Natural killer cell (primary cell): ENCODE measurements around the gene TMEM259. TPM values are rescaled to one million over a fixed set of nuclear protein-coding genes. Genes with fewer than 3 reads are reported as not detected.

Source experiments
- ATAC-seq, 3 donors: fragments of 150-1000 bp in 2 of 3; fragments of 200-7000 bp in 1 of 3; cut with Tn5 transposase; 1 replicate in 1 of 3; 2 replicates in 2 of 3; pipeline ENCODE4 v1.10.0; 2021; ENCODE audit warnings: mild to moderate bottlenecking in 2 of 3, moderate library complexity in 2 of 3
- DNase-seq, 2 donors: peaks; one replicate each; pipeline versions ENCODE4 v3.0.0 to v3.0.0-alpha.2; 2013 to 2021; ENCODE audit warnings: mixed read lengths in 1 of 2
- H3K27ac ChIP-seq: one replicate; pipeline ENCODE4 v1.5.1; 2013; ENCODE audit warnings: mild to moderate bottlenecking, low read length
- H3K27me3 ChIP-seq: one replicate; pipeline ENCODE4 v1.6.1; 2013; ENCODE audit warnings: low read length; ENCODE audit not compliant: control insufficient read depth, insufficient read depth
- H3K36me3 ChIP-seq: one replicate; pipeline ENCODE4 v1.6.1; 2013; ENCODE audit warnings: low read length; ENCODE audit not compliant: control insufficient read depth, insufficient read depth
- H3K4me1 ChIP-seq: one replicate; pipeline ENCODE4 v1.6.1; 2013; ENCODE audit warnings: low read length; ENCODE audit not compliant: control insufficient read depth, insufficient read depth
- H3K4me3 ChIP-seq: one replicate; pipeline ENCODE4 v1.5.1; 2013; ENCODE audit warnings: low read length
- H3K9me3 ChIP-seq: one replicate; pipeline ENCODE4 v1.6.1; 2013; ENCODE audit warnings: low read length; ENCODE audit not compliant: control insufficient read depth, insufficient read depth
- H3K27ac Mint-ChIP-seq, 2 donors: one replicate each; pipeline ENCODE4 v1.8.0; 2022; ENCODE audit warnings: mild to moderate bottlenecking in 2 of 2, mixed read lengths in 2 of 2, moderate library complexity in 1 of 2
- H3K27me3 Mint-ChIP-seq, 2 donors: one replicate each; pipeline ENCODE4 v1.8.0; 2022; ENCODE audit warnings: low read depth in 2 of 2, mixed read lengths in 2 of 2
- H3K36me3 Mint-ChIP-seq: one replicate; pipeline ENCODE4 v1.8.0; 2022; ENCODE audit warnings: mixed read lengths
- H3K4me1 Mint-ChIP-seq, 2 donors: one replicate each; pipeline ENCODE4 v1.8.0; 2022; ENCODE audit warnings: mixed read lengths in 2 of 2
- H3K4me3 Mint-ChIP-seq: one replicate; pipeline ENCODE4 v1.8.0; 2022; ENCODE audit warnings: mild to moderate bottlenecking, moderate library complexity, mixed read lengths
- H3K9me3 Mint-ChIP-seq, 2 donors: one replicate each; pipeline ENCODE4 v1.8.0; 2022; ENCODE audit warnings: mixed read lengths in 2 of 2
- WGBS: methylation state at CpG from one replicate; pipeline ENCODE4 v1.1.7; 2013; ENCODE audit warnings: missing lambda C conversion rate; ENCODE audit not compliant: insufficient coverage; 5-methylcytosine and 5-hydroxymethylcytosine counted together
- intact Hi-C: fragments of 100-400 bp; cut with micrococcal nuclease; formaldehyde crosslinking; loops from one replicate; pipeline ENCODE4 v1.14.2; 2022
- total RNA-seq, 4 donors: library from RNA; stranded (reverse); fragments of 120-200 nt in 1 of 4; gene quantifications; one replicate each; pipeline versions ENCODE4 v1.2.3 to v1.2.4, GENCODE V29; 2013 to 2022
- TF ChIP-seq, protein P1 (sequence below): fragments of 200-600 bp; IDR thresholded peaks from one replicate; pipeline ENCODE4 v1.8.0; 2022; ENCODE audit warnings: antibody characterized with exemption

Gene TMEM259
- total RNA-seq, 3 donors from 2014 or later (not counting 1 experiment from before 2014, with no cell fraction given): 310 to 354 (median 317) TPM

DNA sequence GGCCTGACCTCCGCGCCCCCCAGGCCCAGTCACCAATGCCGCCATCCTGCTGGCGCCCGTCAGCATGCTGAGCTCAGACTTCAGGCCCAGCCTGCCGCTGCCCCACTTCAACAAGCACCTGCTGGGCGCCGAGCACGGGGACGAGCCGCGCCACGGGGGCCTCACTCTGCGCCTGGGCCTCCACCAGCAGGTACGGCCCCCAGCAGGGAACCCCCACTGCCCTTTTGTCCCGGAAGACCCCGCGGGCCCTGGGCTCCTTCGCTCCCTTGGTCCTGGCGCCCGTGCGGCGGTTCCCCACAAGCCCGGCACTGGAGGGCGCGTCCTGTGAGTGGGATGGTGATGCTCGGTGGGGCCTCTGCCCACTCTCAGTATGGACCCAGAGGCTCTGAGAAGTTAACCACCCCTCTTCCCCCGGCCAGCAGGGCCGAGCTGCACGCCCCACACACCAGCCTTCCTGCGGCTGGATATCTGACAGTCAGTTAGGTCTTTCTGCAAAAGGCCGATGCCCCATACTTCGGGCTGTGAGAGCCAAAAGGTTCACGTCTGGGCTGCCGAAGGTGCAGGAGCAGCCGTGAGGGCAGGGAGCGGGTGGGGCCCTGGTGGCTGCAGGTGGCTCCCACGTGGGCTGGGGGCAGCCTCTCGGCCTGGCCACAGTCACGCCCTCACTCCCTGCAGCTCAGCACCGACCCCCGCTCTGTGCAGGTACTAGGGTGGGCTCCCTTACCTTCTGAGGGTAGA lies 28.8 kb downstream of the TMEM259 start:
- Histone ChIP-seq H3K27ac (no peak overlapping the region), H3K36me3 (peaks cover 8% of the 10 kb centered on the region), H3K4me1 (peaks cover 32% of the 10 kb centered on the region), H3K27me3 (peaks cover 2% of the 10 kb centered on the region), H3K4me3 (no peak overlapping the region), H3K9me3 (no peaks in the 10 kb centered on the region)
- DNase-seq (no peak), ATAC-seq (no peak)
- Mint-ChIP-seq H3K9me3 (no peaks in the 10 kb centered on the region), H3K4me1 (peaks cover 7 to 17% of the 10 kb centered on the region in 2 donors), H3K36me3 (no peaks in the 10 kb centered on the region), H3K27me3 (peaks cover 0 to 5% of the 10 kb centered on the region in 2 donors), H3K4me3 (no peak overlapping the region), H3K27ac (no peak overlapping the region)
- intact Hi-C loops: no loop called here
- WGBS: 96% methylated on average over 40 of the region's 42 CpGs
- TF ChIP-seq, protein P1, sequence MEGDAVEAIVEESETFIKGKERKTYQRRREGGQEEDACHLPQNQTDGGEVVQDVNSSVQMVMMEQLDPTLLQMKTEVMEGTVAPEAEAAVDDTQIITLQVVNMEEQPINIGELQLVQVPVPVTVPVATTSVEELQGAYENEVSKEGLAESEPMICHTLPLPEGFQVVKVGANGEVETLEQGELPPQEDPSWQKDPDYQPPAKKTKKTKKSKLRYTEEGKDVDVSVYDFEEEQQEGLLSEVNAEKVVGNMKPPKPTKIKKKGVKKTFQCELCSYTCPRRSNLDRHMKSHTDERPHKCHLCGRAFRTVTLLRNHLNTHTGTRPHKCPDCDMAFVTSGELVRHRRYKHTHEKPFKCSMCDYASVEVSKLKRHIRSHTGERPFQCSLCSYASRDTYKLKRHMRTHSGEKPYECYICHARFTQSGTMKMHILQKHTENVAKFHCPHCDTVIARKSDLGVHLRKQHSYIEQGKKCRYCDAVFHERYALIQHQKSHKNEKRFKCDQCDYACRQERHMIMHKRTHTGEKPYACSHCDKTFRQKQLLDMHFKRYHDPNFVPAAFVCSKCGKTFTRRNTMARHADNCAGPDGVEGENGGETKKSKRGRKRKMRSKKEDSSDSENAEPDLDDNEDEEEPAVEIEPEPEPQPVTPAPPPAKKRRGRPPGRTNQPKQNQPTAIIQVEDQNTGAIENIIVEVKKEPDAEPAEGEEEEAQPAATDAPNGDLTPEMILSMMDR: no peak

DNA sequence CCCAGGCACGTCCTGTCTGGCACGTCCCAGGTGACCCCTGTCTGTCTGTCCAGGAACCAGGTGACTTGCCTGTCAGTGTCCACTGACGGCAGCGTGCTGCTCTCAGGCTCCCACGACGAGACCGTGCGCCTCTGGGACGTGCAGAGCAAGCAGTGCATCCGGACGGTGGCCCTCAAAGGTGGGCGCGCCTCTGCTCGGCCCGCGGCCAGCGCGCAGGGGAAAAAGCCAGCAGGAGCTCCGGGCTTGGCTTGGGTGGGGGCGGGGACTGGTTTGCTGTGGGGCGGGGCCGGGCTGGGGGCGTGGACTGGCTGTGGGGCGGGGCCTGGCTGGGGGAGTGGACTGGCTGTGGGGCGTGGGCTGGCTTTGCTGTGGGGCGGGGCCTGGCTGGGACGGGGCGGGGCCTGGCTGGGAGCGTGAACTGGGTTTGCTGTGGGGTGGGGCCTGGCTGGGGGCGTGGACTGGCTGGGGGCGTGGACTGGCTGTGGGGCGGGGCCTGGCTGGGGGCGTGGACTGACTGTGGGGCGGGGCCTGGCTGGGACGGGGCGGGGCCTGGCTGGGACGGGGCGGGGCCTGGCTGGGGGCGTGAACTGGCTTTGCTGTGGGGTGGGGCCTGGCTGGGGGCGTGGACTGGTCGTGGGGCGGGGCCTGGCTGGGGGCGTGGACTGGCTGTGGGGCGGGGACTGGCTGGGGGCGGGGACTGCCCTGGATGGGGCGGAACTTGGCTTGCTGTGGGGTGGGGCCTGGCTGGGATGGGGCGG lies 29.6 kb downstream of the TMEM259 start:
- TF ChIP-seq, protein P1: no peak
- peak in 1 of 2 donors; percentile 68 for DNase-seq
- Mint-ChIP-seq H3K27me3 (peaks cover 0 to 2% of the 10 kb centered on the region in 2 donors), H3K4me1 (peaks cover 4 to 13% of the 10 kb centered on the region in 2 donors), H3K9me3 (no peaks in the 10 kb centered on the region), H3K4me3 (no peak overlapping the region), H3K36me3 (no peaks in the 10 kb centered on the region), H3K27ac (no peak overlapping the region)
- Histone ChIP-seq H3K4me3 (no peak overlapping the region), H3K9me3 (no peaks in the 10 kb centered on the region), H3K36me3 (peaks cover 12% of the 10 kb centered on the region), H3K4me1 (peaks cover 24% of the 10 kb centered on the region), H3K27me3 (no peaks in the 10 kb centered on the region), H3K27ac (no peak overlapping the region)
- ATAC-seq: peak; percentile 64 to 77 (median 68)
- 95% methylated on average over 38 of the region's 47 CpGs for WGBS
- intact Hi-C loops: no loop called here

DNA sequence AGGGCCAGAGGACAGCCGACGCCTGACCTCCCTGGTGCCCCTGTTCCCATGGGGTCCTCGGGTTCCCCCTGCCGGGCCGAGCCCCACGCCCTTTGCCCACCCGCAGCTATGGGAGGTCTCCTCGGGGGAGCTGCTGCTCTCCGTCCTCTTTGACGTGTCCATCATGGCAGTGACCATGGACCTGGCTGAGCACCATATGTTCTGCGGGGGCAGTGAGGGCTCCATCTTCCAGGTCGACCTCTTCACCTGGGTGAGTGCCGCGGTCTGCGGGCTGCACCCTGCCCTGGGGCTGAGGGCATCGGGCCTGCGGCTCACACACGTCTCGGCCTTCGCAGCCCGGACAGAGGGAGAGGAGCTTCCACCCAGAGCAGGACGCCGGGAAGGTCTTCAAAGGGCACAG lies 30.2 kb downstream of the TMEM259 start:
- Histone ChIP-seq H3K4me3 (no peak overlapping the region), H3K27ac (no peak overlapping the region), H3K27me3 (no peaks in the 10 kb centered on the region), H3K9me3 (no peaks in the 10 kb centered on the region), H3K4me1 (peaks cover 18% of the 10 kb centered on the region), H3K36me3 (peaks cover 16% of the 10 kb centered on the region)
- 98% methylated on average over 23 of the region's 23 CpGs for WGBS
- H3K9me3 Mint-ChIP-seq: no peaks in the 10 kb centered on the region
- H3K36me3 Mint-ChIP-seq: no peaks in the 10 kb centered on the region
- no peak overlapping the region for H3K4me3 Mint-ChIP-seq
- intact Hi-C loops: no loop called here
- DNase-seq (no peak), ATAC-seq (no peak)
- no peaks in the 10 kb centered on the region for H3K27me3 Mint-ChIP-seq
- H3K4me1 Mint-ChIP-seq: peaks cover 0 to 10% of the 10 kb centered on the region in 2 donors
- TF ChIP-seq, protein P1: no peak
- peak overlapping the region in 1 of 2 donors; percentile 47 for H3K27ac Mint-ChIP-seq
